ENCODE measurements around the gene CLN5.

CLN5 gene

DNA sequence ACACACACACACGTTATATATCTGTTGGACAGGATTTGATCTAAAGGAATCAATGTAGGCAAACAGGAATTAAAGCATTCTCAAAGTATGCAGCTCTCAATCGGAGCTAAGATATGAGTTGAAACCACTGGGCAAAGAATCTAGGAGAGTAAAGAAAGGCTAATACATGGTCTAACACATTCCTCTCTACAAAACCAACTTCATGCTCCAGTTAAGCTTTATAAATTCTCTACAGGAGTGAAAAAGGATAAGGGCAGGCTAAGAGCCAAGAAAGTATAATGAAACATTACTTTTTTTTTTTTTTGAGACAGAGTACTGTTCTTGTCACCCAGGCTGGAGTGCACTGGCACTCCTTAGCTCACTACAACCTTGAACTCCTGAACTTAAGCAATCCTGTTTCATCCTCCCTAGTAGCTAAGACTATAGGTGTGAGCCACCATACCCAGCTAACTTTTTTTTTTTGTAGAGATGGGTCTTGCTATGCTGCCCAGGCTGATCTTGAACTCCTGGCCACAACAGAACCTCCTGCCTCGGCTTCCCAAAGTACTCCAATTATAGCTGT is 24.5 kb downstream of the CLN5 start:
- no peak for DNase-seq (ENCODE audit: insufficient read length, low spot score)
- FAIRE-seq = no peak

DNA sequence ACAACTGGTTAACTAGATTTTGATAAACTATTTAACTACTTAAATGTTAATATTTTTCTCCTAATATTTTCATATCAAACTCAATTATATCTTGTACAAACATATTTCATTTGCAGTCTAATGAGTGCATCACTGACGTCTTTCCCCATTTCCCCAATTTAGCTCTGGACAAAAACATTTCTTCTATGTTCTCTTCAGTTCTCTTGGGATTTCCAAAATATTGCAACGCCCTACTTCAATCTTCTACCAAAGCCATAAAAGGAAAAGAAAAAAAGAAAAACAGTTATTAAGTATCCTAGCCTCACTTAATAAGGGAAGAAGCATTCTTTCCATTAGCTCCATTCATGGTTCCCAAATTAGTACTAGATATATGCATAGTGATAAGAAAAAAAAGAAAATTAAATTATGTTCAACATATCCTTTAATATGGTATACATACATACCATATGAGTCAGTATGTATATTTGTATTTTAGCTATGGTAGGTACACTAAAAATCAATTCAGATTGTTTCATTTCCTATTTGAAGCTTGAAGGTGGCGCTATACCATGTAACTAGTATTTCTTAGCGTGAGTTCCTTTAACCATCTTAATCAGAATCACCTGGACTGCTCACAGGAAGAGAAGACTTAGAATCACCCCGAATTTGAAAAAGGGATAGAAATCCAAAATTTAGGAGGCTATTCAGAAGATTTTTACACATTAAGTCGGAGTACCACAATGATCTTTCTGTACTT is 25.2 kb downstream of the CLN5 start:
- no peak for FAIRE-seq

GRCh38 chr13:77019756-77020155 is 27.9 kb downstream of the CLN5 start:
- DNase-seq (ENCODE audit: insufficient read length, low spot score) (no peak), FAIRE-seq (no peak)

More for the DNA sequence above, 25.2 kb downstream of the CLN5 start:
- DNase-seq (ENCODE audit: insufficient read length, low spot score) = no peak

- DNase-seq (ENCODE audit: insufficient read length, low spot score) (no peak), FAIRE-seq (no peak)
Observed at GRCh38 chr13:77022341-77022740, 30.5 kb downstream of the CLN5 start.

GRCh38 chr13:77026255-77026860 is 34.5 kb downstream of the CLN5 start:
- FAIRE-seq (no peak), DNase-seq (ENCODE audit: insufficient read length, low spot score) (peak; percentile 19)

GRCh38 chr13:77026861-77027621 is 35.2 kb downstream of the CLN5 start, which contains the start of gene FBXL3:
TSS of gene FBXL3 (minus strand) at chr13:77027159. CDS start at chr13:77021860, 5,299 bp downstream.
- FAIRE-seq (no peak), DNase-seq (ENCODE audit: insufficient read length, low spot score) (peak; percentile 69)

GRCh38 chr13:77028202-77028601 is 36.3 kb downstream of the CLN5 start:
- no peak for FAIRE-seq
- DNase-seq (ENCODE audit: insufficient read length, low spot score) = no peak

DNA sequence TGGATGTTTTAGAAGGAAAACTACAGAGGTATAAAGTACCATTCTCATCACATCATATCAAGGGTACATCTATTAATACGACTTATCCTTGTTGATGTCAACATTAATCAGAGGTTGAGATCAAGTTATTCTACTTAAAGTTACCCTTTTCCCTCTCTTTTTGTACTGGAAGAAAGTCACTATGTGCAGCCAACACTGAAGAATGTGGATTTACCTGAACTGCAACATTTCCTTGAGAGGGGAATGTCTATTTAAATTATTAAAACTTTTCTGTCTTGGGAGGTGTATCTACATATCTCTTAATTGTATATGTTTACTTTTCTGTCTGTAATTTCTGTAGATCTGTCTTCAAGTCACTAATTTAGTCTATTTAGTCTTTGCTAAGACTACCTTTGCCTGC is 37.6 kb downstream of the CLN5 start:
- no peak for DNase-seq (ENCODE audit: insufficient read length, low spot score)
- FAIRE-seq = no peak

- DNase-seq (ENCODE audit: insufficient read length, low spot score) (no peak), FAIRE-seq (no peak)
Observed at GRCh38 chr13:77031656-77032243, 39.9 kb downstream of the CLN5 start.

GRCh38 chr13:77033717-77034302 is 41.9 kb downstream of the CLN5 start:
- DNase-seq (ENCODE audit: insufficient read length, low spot score) = no peak
- FAIRE-seq = no peak

DNA sequence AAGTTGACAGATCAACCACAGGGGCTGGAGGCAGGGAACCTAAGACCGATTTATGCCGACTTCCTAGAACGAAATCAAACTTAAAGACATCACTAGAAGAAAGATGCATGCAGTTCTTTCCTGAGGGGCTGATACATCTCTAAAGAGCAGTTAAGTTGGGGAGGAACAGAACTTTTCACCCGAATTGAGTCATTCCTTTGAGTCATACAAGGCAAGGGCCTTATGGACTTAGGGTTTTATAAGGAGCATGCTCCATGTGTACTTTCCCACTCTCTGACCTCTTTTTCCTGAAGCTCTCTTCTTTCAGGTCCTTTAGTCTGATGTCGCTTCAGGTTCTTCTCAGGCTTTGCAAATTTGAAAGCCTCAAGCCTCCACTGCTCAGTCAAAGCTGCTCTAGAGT is 43.0 kb downstream of the CLN5 start:
- DNase-seq (ENCODE audit: insufficient read length, low spot score) (no peak), FAIRE-seq (no peak)

DNA sequence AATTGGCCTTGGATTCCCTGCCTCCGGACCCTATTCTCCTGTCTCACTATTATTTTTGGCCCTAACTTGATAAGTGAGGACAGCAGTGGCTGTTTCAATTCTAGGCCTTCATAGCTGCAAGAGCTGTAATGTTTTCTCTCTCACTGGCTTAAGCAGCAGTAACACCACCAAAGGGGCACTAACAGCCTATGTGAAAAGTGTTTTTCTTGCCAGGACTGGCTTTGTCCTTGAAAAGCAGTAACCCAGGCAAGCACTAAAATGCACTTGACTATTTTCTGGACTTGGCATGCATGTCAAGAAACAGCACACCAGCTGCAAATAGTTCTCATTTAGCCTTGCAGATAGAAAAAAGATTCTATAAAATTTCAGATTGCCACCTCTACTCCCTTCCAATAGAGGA is 44.4 kb downstream of the CLN5 start:
- DNase-seq (ENCODE audit: insufficient read length, low spot score) = no peak

DNA sequence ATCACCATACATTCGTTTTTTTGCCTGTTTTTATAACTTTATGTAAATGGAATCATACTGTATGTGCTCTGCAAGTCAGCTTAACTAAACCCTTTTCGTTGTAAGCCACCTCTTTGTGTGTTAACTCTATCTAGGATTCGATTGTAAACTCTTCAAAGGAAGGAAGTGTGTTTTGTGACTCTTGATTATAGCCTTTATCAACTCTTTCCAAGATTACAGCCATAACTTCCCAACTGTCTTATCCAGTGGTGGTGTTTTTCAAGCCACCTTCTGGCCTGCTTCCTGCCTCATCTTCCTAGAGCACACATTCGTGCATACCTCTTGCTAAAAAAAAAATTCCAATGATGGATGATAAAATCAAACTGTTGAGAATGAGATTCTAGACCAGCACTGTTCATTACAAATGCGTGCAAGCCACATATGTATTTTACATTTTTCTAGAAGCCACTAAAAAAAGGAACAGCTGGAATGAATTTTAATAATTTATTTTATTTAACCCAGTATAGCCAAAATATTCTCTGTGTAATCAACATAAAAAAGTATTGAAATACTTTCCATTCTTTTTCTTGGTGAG is 47.1 kb downstream of the CLN5 start:
- FAIRE-seq = no peak
- DNase-seq (ENCODE audit: insufficient read length, low spot score) = no peak

More for the DNA sequence above, 44.4 kb downstream of the CLN5 start:
- FAIRE-seq = no peak

DNA sequence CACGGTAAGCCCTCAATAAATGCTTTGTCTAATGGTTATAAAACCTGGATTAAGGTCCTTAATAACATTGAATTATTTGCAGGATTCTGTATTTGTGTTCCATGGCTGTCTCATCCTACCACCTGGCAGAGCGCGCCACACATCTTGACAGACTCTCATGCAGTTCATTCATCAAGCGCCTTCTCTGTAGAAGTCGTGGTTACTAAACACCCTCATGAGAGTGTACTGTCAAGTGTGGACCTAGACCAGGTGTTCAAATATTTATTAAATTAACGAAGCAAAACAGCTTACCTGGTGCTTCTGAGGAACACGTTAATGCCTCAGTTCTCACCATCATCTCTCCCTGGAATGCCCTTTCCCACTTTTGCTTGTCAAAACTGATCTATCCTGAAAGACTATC is 48.2 kb downstream of the CLN5 start:
- no peak for FAIRE-seq
- no peak for DNase-seq (ENCODE audit: insufficient read length, low spot score)

GRCh38 chr13:77040835-77041234 is 49.0 kb downstream of the CLN5 start:
- no peak for DNase-seq (ENCODE audit: insufficient read length, low spot score)
- no peak for FAIRE-seq

- DNase-seq (ENCODE audit: insufficient read length, low spot score) (no peak), FAIRE-seq (no peak)
Observed at GRCh38 chr13:77042566-77043177, 50.8 kb downstream of the CLN5 start.

GRCh38 chr13:77047649-77048343 is 55.9 kb downstream of the CLN5 start:
- DNase-seq (ENCODE audit: insufficient read length, low spot score) = no peak
- FAIRE-seq = no peak

GRCh38 chr13:77048681-77049080 is 56.8 kb downstream of the CLN5 start:
- DNase-seq (ENCODE audit: insufficient read length, low spot score) = no peak
- FAIRE-seq = no peak

- DNase-seq (ENCODE audit: insufficient read length, low spot score) (no peak), FAIRE-seq (no peak)
Observed at GRCh38 chr13:77053192-77053591, 61.3 kb downstream of the CLN5 start.
